Activated naive CD8-positive, alpha-beta T cell (primary cell): ENCODE measurements around the gene INPP5A.

ENCODE experiments used
- H3K27ac Mint-ChIP-seq: one replicate; pipeline ENCODE4 v1.8.0; 2021; ENCODE audit warnings: mixed read lengths
- H3K27me3 Mint-ChIP-seq: one replicate; pipeline ENCODE4 v1.8.0; 2021; ENCODE audit warnings: mixed read lengths
- H3K36me3 Mint-ChIP-seq: one replicate; pipeline ENCODE4 v1.8.0; 2021; ENCODE audit warnings: mixed read lengths
- H3K4me1 Mint-ChIP-seq: one replicate; pipeline ENCODE4 v1.8.0; 2021; ENCODE audit warnings: low read depth, mixed read lengths
- H3K4me3 Mint-ChIP-seq: one replicate; pipeline ENCODE4 v1.8.0; 2021; ENCODE audit warnings: mild to moderate bottlenecking, mixed read lengths
- H3K9me3 Mint-ChIP-seq: one replicate; pipeline ENCODE4 v1.8.0; 2021; ENCODE audit warnings: low read depth, mixed read lengths

The INPP5A gene

GRCh38 chr10:132626019-132626760 lies 88.6 kb downstream of the INPP5A start:
- Mint-ChIP-seq H3K4me3 (no peak overlapping the region), H3K4me1 (peaks cover 37% of the 10 kb centered on the region), H3K36me3 (peaks cover 2% of the 10 kb centered on the region), H3K9me3 (peaks cover 4% of the 10 kb centered on the region), H3K27me3 (no peaks in the 10 kb centered on the region), H3K27ac (no peak overlapping the region)

- Mint-ChIP-seq H3K27me3 (no peaks in the 10 kb centered on the region), H3K36me3 (peaks cover 2% of the 10 kb centered on the region), H3K4me1 (peaks cover 37% of the 10 kb centered on the region), H3K27ac (no peak overlapping the region), H3K4me3 (no peak overlapping the region), H3K9me3 (no peaks in the 10 kb centered on the region)
Observed at GRCh38 chr10:132626761-132627665, 89.4 kb downstream of the INPP5A start.

- Mint-ChIP-seq H3K27ac (no peak overlapping the region), H3K4me3 (no peak overlapping the region), H3K4me1 (peaks cover 38% of the 10 kb centered on the region), H3K27me3 (no peaks in the 10 kb centered on the region), H3K9me3 (no peaks in the 10 kb centered on the region), H3K36me3 (peaks cover 2% of the 10 kb centered on the region)
Observed at GRCh38 chr10:132627666-132628531, 90.3 kb downstream of the INPP5A start.

GRCh38 chr10:132628966-132629900 lies 91.6 kb downstream of the INPP5A start:
- Mint-ChIP-seq H3K36me3 (peaks cover 2% of the 10 kb centered on the region), H3K9me3 (no peaks in the 10 kb centered on the region), H3K27me3 (no peaks in the 10 kb centered on the region), H3K27ac (peak overlapping the region; percentile 28), H3K4me3 (no peak overlapping the region), H3K4me1 (peaks cover 41% of the 10 kb centered on the region)

- Mint-ChIP-seq H3K27ac (no peak overlapping the region), H3K4me3 (no peak overlapping the region), H3K36me3 (peaks cover 2% of the 10 kb centered on the region), H3K9me3 (no peaks in the 10 kb centered on the region), H3K4me1 (peaks cover 47% of the 10 kb centered on the region), H3K27me3 (no peaks in the 10 kb centered on the region)
Observed at GRCh38 chr10:132630156-132630555, 92.6 kb downstream of the INPP5A start.

- H3K9me3 Mint-ChIP-seq: no peaks in the 10 kb centered on the region
- H3K27ac Mint-ChIP-seq: no peak overlapping the region
- no peaks in the 10 kb centered on the region for H3K27me3 Mint-ChIP-seq
- no peak overlapping the region for H3K4me3 Mint-ChIP-seq
- H3K36me3 Mint-ChIP-seq: peaks cover 2% of the 10 kb centered on the region
- H3K4me1 Mint-ChIP-seq: peaks cover 45% of the 10 kb centered on the region
Observed at GRCh38 chr10:132630666-132631337, 93.2 kb downstream of the INPP5A start.

GRCh38 chr10:132631338-132631735 lies 93.8 kb downstream of the INPP5A start:
- Mint-ChIP-seq H3K9me3 (no peaks in the 10 kb centered on the region), H3K36me3 (peaks cover 2% of the 10 kb centered on the region), H3K4me1 (peaks cover 42% of the 10 kb centered on the region), H3K27ac (no peak overlapping the region), H3K4me3 (no peak overlapping the region), H3K27me3 (no peaks in the 10 kb centered on the region)

GRCh38 chr10:132632091-132632561 lies 94.5 kb downstream of the INPP5A start:
- no peaks in the 10 kb centered on the region for H3K9me3 Mint-ChIP-seq
- H3K27ac Mint-ChIP-seq: no peak overlapping the region
- H3K4me1 Mint-ChIP-seq: peaks cover 38% of the 10 kb centered on the region
- H3K4me3 Mint-ChIP-seq: no peak overlapping the region
- H3K27me3 Mint-ChIP-seq: no peaks in the 10 kb centered on the region
- peaks cover 2% of the 10 kb centered on the region for H3K36me3 Mint-ChIP-seq

GRCh38 chr10:132632851-132633684 lies 95.5 kb downstream of the INPP5A start:
- no peaks in the 10 kb centered on the region for H3K9me3 Mint-ChIP-seq

GRCh38 chr10:132634241-132634946 lies 96.8 kb downstream of the INPP5A start:
- Mint-ChIP-seq H3K27me3 (no peaks in the 10 kb centered on the region), H3K27ac (no peak overlapping the region), H3K4me1 (peaks cover 32% of the 10 kb centered on the region), H3K4me3 (no peak overlapping the region), H3K9me3 (no peaks in the 10 kb centered on the region), H3K36me3 (peaks cover 2% of the 10 kb centered on the region)

More at GRCh38 chr10:132632851-132633684, 95.5 kb downstream of the INPP5A start:
- H3K4me3 Mint-ChIP-seq: no peak overlapping the region
- no peak overlapping the region for H3K27ac Mint-ChIP-seq
- H3K36me3 Mint-ChIP-seq: peaks cover 2% of the 10 kb centered on the region
- peaks cover 39% of the 10 kb centered on the region for H3K4me1 Mint-ChIP-seq
- H3K27me3 Mint-ChIP-seq: no peaks in the 10 kb centered on the region

- Mint-ChIP-seq H3K9me3 (no peaks in the 10 kb centered on the region), H3K27me3 (no peaks in the 10 kb centered on the region), H3K27ac (no peak overlapping the region), H3K4me3 (no peak overlapping the region), H3K4me1 (peaks cover 27% of the 10 kb centered on the region), H3K36me3 (peaks cover 2% of the 10 kb centered on the region)
Observed at GRCh38 chr10:132634947-132635271, 97.3 kb downstream of the INPP5A start.

GRCh38 chr10:132636358-132636757 lies 98.8 kb downstream of the INPP5A start:
- no peak overlapping the region for H3K27ac Mint-ChIP-seq
- no peak overlapping the region for H3K4me3 Mint-ChIP-seq
- no peaks in the 10 kb centered on the region for H3K27me3 Mint-ChIP-seq
- H3K9me3 Mint-ChIP-seq: no peaks in the 10 kb centered on the region
- H3K36me3 Mint-ChIP-seq: no peaks in the 10 kb centered on the region
- peaks cover 27% of the 10 kb centered on the region for H3K4me1 Mint-ChIP-seq
